GM10266 (cell line): ENCODE data around the gene ERP29.
"Not testable (repeated sequence)": the region's sequence is repeated elsewhere in the genome, so short reads cannot be mapped to it uniquely, and the experiment has no call there.

Experiments
- DNase-seq: peaks from one replicate; pipeline ENCODE4 v3.0.0; 2012; ENCODE audit errors: extremely low spot score
- TF ChIP-seq, protein P1 (sequence below): IDR thresholded peaks from 2 replicates; pipeline ENCODE4 v1.5.1; 2012; ENCODE audit warnings: mild to moderate bottlenecking, low read depth; ENCODE audit not compliant: control insufficient read depth, insufficient read depth; ENCODE audit errors: missing control alignments

ERP29 gene

DNA sequence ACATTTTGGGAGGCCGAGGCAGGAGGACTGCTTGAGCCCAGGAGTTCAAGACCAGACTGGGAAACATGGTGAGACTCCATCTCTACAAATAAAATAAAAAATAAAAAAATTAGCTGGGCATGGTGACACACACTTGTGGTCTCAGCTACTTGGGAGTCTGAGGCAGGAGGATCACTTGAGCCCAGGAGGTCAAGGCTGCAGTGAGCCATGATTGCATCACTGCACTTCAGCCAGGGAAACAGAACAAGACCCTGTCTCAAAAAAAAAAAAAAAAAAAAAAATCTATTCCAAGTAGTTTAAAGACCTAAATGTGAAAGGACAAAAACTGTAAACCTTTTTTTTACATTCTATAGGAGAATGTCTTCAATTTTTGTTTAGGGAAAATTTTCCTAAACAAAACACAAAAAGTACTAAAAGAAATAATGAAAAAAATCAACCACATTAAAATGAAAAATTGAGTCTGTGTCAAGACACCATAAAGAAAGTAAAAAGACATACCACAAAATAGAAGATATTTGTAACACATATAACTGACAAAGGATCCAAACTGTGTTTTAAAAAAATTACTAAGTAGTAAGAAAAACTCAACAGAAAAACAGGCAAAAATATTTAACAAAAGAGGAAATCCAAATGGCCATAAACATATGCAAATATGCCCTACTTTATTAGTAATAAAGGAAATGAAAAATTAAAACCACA, 17.3 kb upstream of the ERP29 start:
- no peak for DNase-seq
- TF ChIP-seq, protein P1, sequence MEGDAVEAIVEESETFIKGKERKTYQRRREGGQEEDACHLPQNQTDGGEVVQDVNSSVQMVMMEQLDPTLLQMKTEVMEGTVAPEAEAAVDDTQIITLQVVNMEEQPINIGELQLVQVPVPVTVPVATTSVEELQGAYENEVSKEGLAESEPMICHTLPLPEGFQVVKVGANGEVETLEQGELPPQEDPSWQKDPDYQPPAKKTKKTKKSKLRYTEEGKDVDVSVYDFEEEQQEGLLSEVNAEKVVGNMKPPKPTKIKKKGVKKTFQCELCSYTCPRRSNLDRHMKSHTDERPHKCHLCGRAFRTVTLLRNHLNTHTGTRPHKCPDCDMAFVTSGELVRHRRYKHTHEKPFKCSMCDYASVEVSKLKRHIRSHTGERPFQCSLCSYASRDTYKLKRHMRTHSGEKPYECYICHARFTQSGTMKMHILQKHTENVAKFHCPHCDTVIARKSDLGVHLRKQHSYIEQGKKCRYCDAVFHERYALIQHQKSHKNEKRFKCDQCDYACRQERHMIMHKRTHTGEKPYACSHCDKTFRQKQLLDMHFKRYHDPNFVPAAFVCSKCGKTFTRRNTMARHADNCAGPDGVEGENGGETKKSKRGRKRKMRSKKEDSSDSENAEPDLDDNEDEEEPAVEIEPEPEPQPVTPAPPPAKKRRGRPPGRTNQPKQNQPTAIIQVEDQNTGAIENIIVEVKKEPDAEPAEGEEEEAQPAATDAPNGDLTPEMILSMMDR: no peak

- TF ChIP-seq, protein P1: no peak
- DNase-seq: no peak
These were observed 15.9 kb upstream of the ERP29 start for GRCh38 chr12:111997300-111997699.

GRCh38 chr12:111998015-111998414, 15.2 kb upstream of the ERP29 start:
- TF ChIP-seq, protein P1: no peak
- DNase-seq: no peak

DNA sequence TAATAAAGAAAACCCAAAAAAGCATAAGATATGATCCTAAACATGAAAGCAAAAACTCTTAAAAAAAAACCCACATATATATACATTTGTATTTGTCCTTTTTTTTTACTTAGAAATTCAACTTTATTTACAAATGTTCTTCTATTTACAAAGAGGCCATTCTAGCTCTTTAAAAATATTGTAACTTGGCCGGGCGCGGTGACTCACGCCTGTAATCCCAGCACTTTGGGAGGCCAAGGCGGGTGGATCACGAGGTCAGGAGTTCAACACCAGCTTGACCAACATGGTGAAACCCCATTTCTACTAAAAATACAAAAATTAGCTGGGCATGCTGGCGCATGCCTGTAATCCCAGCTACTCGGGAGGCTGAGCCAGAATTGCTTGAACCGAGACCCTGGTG, 14.1 kb upstream of the ERP29 start:
- not testable (repeated sequence) for DNase-seq

GRCh38 chr12:112000820-112001219, 12.4 kb upstream of the ERP29 start:
- no peak for DNase-seq
- TF ChIP-seq, protein P1: no peak

DNA sequence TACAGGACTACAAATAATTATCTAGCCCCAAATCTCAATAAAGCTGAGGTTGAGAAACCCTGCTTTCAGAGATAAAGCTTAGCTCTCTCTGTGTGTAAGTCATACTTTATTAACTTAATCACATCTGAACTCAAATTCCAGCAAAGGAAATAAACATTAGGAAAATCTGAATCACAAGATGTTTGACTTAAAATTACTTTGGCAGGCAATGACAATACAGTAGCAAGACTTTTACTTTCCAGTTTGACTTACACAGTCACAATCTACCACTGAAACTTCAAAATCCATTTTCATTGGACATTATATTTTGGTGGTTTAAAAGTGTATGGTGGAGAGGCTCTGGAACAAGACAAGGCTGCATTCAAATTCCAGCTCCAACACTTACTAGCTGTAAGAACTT, 11.7 kb upstream of the ERP29 start:
- TF ChIP-seq, protein P1: no peak
- DNase-seq: no peak

- TF ChIP-seq, protein P1: no peak
These were observed 9.2 kb upstream of the ERP29 start for GRCh38 chr12:112004041-112004440.

More at GRCh38 chr12:112004041-112004440, 9.2 kb upstream of the ERP29 start:
- DNase-seq: no peak
